SK-N-SH (cell line): ENCODE results near the gene MKRN1. TPM values are rescaled to one million over a fixed set of nuclear protein-coding genes. Genes with fewer than 3 reads are reported as not detected.

Experiments used
- CTCF ChIA-PET: fragments of 300-600, 350-600 bp; formaldehyde crosslinking; extraction: SDS; loops from one replicate; lab custom pipeline; 2021; lab: Yijun Ruan, JAX
- POLR2A ChIA-PET: fragments of 350-600 bp; sonication (Branson Sonifier 250); formaldehyde crosslinking; extraction: SDS; loops from one replicate; lab custom pipeline; 2020; ENCODE audit warnings: antibody characterized with exemption, inconsistent platforms; lab: Yijun Ruan, JAX
- DNase-seq: peaks from one replicate; pipeline ENCODE4 v3.0.0; 2012
- H2AFZ ChIP-seq: fragments of 200-600 bp; sonication (generic); 2 replicates; pipeline ENCODE4 v1.8.1; 2016; ENCODE audit warnings: antibody characterized with exemption, mild to moderate bottlenecking, low read depth
- H3F3A ChIP-seq: fragments of 200-600 bp; sonication (generic); replicated peaks from 2 replicates; pipeline ENCODE3; 2016; ENCODE audit warnings: antibody characterized with exemption, mild to moderate bottlenecking; ENCODE audit not compliant: insufficient read depth
- H3K27ac ChIP-seq, 2 experiments: fragments of 200-500 bp in 1 of 2; fragments of 200-600 bp in 1 of 2; sonication (Bioruptor generic) in 1 of 2; sonication (generic), shearing (Covaris generic) in 1 of 2; 2 replicates each; pipeline versions ENCODE4 v1.5.1 to v1.6.1; 2014 to 2016; ENCODE audit warnings: low read depth in 2 of 2, inconsistent platforms in 1 of 2, low read length in 1 of 2, mild to moderate bottlenecking in 1 of 2, mixed read lengths in 1 of 2
- H3K27me3 ChIP-seq: fragments of 200-600 bp; sonication (generic), shearing (Covaris generic); 2 replicates; pipeline ENCODE4 v1.6.1; 2016; ENCODE audit warnings: mixed run types; ENCODE audit not compliant: insufficient read depth
- H3K36me3 ChIP-seq, 2 experiments: fragments of 200-500 bp in 1 of 2; fragments of 200-600 bp in 1 of 2; sonication (Bioruptor generic) in 1 of 2; sonication (generic) in 1 of 2; replicated peaks in 1 of 2; 2 replicates each; pipeline versions ENCODE3 to v1.5.1; 2014 to 2016; ENCODE audit warnings: low read length in 1 of 2, mild to moderate bottlenecking in 1 of 2; ENCODE audit not compliant: insufficient read depth in 2 of 2, control insufficient read depth in 1 of 2
- H3K4me1 ChIP-seq, 2 experiments: fragments of 200-500 bp in 1 of 2; fragments of 200-600 bp in 1 of 2; sonication (Bioruptor generic) in 1 of 2; sonication (generic), shearing (Covaris generic) in 1 of 2; 2 replicates each; pipeline versions ENCODE4 v1.5.1 to v1.6.1; 2014 to 2016; ENCODE audit warnings: low read depth in 1 of 2, low read length in 1 of 2, mixed run types in 1 of 2; ENCODE audit not compliant: insufficient read depth in 2 of 2, control insufficient read depth in 1 of 2
- H3K4me2 ChIP-seq: fragments of 200-600 bp; sonication (generic), shearing (Covaris generic); 2 replicates; pipeline ENCODE4 v1.6.1; 2017; ENCODE audit warnings: mixed run types
- H3K4me3 ChIP-seq, 2 experiments: fragments of 200-500 bp in 1 of 2; fragments of 200-600 bp in 1 of 2; sonication (Bioruptor generic) in 1 of 2; sonication (generic), shearing (Covaris generic) in 1 of 2; 2 replicates each; pipeline versions ENCODE4 v1.5.1 to v1.8.1; 2014 to 2016; ENCODE audit warnings: low read depth in 2 of 2, inconsistent platforms in 1 of 2, low read length in 1 of 2, mild to moderate bottlenecking in 1 of 2, mixed read lengths in 1 of 2, moderate library complexity in 1 of 2
- H3K79me2 ChIP-seq: fragments of 200-600 bp; sonication (generic); 2 replicates; pipeline ENCODE4 v1.8.1; 2017; ENCODE audit warnings: mild to moderate bottlenecking; ENCODE audit not compliant: insufficient read depth
- H3K9ac ChIP-seq: fragments of 200-600 bp; sonication (generic); 2 replicates; pipeline ENCODE4 v1.6.1; 2017; ENCODE audit warnings: mixed run types
- H3K9me2 ChIP-seq: fragments of 200-600 bp; sonication (generic); 2 replicates; pipeline ENCODE4 v1.6.1; 2017; ENCODE audit warnings: mixed run types
- H3K9me3 ChIP-seq: fragments of 200-600 bp; sonication (generic); 2 replicates; pipeline ENCODE4 v1.6.1; 2017; ENCODE audit warnings: mixed run types, mild to moderate bottlenecking, moderate library complexity
- H4K20me1 ChIP-seq: fragments of 200-600 bp; sonication (generic); 2 replicates; pipeline ENCODE4 v1.6.1; 2017; ENCODE audit warnings: mild to moderate bottlenecking, mixed run types; ENCODE audit not compliant: insufficient read depth
- ELF1 ChIP-seq: IDR thresholded peaks from 2 replicates; pipeline ENCODE4 v1.4.0; 2012
- EZH2phosphoT487 ChIP-seq: fragments of 200-600 bp; sonication (generic); IDR thresholded peaks from 2 replicates; pipeline ENCODE4 v1.6.1; 2017; ENCODE audit warnings: low read depth, mixed run types, mild to moderate bottlenecking, antibody characterized with exemption, moderate library complexity, borderline replicate concordance
- FOXJ3 ChIP-seq: sonication (generic); formaldehyde crosslinking; IDR thresholded peaks from 2 replicates; pipeline ENCODE4 v1.5.1; 2020; ENCODE audit warnings: mild to moderate bottlenecking, missing genetic modification reagents
- JUND ChIP-seq: IDR thresholded peaks from 2 replicates; pipeline ENCODE4 v1.4.0; 2012
- MAX ChIP-seq: IDR thresholded peaks from 2 replicates; pipeline ENCODE4 v1.4.0; 2012; ENCODE audit warnings: low read depth
- MEF2A ChIP-seq: IDR thresholded peaks from 2 replicates; pipeline ENCODE4 v1.4.0; 2012; ENCODE audit warnings: low read depth, borderline replicate concordance
- MXI1 ChIP-seq: IDR thresholded peaks from 2 replicates; pipeline ENCODE4 v1.6.1; 2012; ENCODE audit warnings: mild to moderate bottlenecking, low read depth, low read length, improper control_type of control experiment
- POLR2AphosphoS5 ChIP-seq: IDR thresholded peaks from 2 replicates; pipeline ENCODE4 v1.6.1; 2012; ENCODE audit warnings: low read depth, low read length
- SMC3 ChIP-seq: IDR thresholded peaks from 2 replicates; pipeline ENCODE4 v1.6.1; 2012; ENCODE audit warnings: low read depth, low read length, improper control_type of control experiment
- USF2 ChIP-seq: fragments of 150-350 bp; IDR thresholded peaks from 2 replicates; pipeline ENCODE4 v1.6.1; 2017; ENCODE audit warnings: antibody characterized with exemption, low read length, low read depth, borderline replicate concordance
- ZBTB33 ChIP-seq: IDR thresholded peaks from 2 replicates; pipeline ENCODE4 v1.4.0; 2012; ENCODE audit warnings: low read depth, borderline replicate concordance
- WGBS: methylation state at CpG from one replicate; pipeline ENCODE4 v1.1.6; 2017; ENCODE audit warnings: low lambda C conversion rate; 5-methylcytosine and 5-hydroxymethylcytosine counted together
- polyA plus RNA-seq, 3 experiments: library from polyadenylated mRNA; depleted of rRNA; stranded (reverse); fragments of >200 nt; gene quantifications; 2 replicates each; pipeline ENCODE4 v1.2.3, GENCODE V29; 2012

MKRN1 gene
- polyA plus RNA-seq, 1 of the 3 experiments (the other 2 are of a cell fraction), result 53.5 TPM

GRCh38 chr7:140446467-140446866, 32.8 kb downstream of the MKRN1 start (continued):
- TF ChIP-seq ZBTB33 (no peak), MXI1 (no peak), EZH2phosphoT487 (no peak), SMC3 (no peak), MAX (no peak), USF2 (no peak), FOXJ3 (CRISPR knock-in tag) (no peak), JUND (no peak)
- TF ChIP-seq, all 33 proteins: peak for 0

GRCh38 chr7:140441519-140441918, 37.8 kb downstream of the MKRN1 start:
- CTCF ChIA-PET, result interaction anchor here (1.4 kb wide), 1 partner anchor 13 kb away, joined by 3 read pairs; no protein-coding TSS in a partner anchor
- Histone ChIP-seq H3K9ac (no peak overlapping the region), H4K20me1 (no peaks in the 10 kb centered on the region), H3K4me3 (no peak overlapping the region), H3K27ac (no peak overlapping the region), H3K27me3 (no peaks in the 10 kb centered on the region), H2AFZ (no peak overlapping the region), H3K36me3 (no peaks in the 10 kb centered on the region), H3K4me2 (no peak overlapping the region), H3K79me2 (no peaks in the 10 kb centered on the region), H3K4me1 (no peaks in the 10 kb centered on the region), H3K9me2 (no peaks in the 10 kb centered on the region), H3F3A (peaks cover 4% of the 10 kb centered on the region), H3K9me3 (no peaks in the 10 kb centered on the region)
- 54% methylated on average over 2 of the region's 2 CpGs for WGBS
- POLR2A ChIA-PET, result no interaction called here
- TF ChIP-seq MEF2A (no peak), ELF1 (no peak), EZH2phosphoT487 (no peak), POLR2AphosphoS5 (no peak), USF2 (no peak)
- no peak for DNase-seq
